Ecto neural progenitor cell (in vitro differentiated cells): ENCODE measurements around the gene CD48.
"Not testable (repeated sequence)": the region's sequence is repeated elsewhere in the genome, so short reads cannot be mapped to it uniquely, and the experiment has no call there.

Experiments
- DNase-seq: peaks from one replicate; pipeline ENCODE4 v3.0.0-alpha.2; 2018; ENCODE audit warnings: low spot score

Gene CD48

GRCh38 chr1:160741612-160742348, 30.2 kb upstream of the CD48 start:
- DNase-seq = no peak

- no peak for DNase-seq
Measured at GRCh38 chr1:160741092-160741501, 29.5 kb upstream of the CD48 start.

- DNase-seq = no peak
Measured at GRCh38 chr1:160740133-160740688, 28.6 kb upstream of the CD48 start.

GRCh38 chr1:160739098-160739511, 27.5 kb upstream of the CD48 start, which contains the start of gene SLAMF7:
SLAMF7 (plus strand) TSS chr1:160739247; CDS start chr1:160739302, 55 bp downstream.
- no peak for DNase-seq

GRCh38 chr1:160738271-160738670, 26.6 kb upstream of the CD48 start:
- DNase-seq = no peak

- no peak for DNase-seq
Measured at GRCh38 chr1:160734301-160734700, 22.7 kb upstream of the CD48 start.

GRCh38 chr1:160733898-160734297, 22.3 kb upstream of the CD48 start:
- no peak for DNase-seq

- no peak for DNase-seq
Measured at GRCh38 chr1:160731990-160732389, 20.4 kb upstream of the CD48 start.

GRCh38 chr1:160731564-160731963, 19.9 kb upstream of the CD48 start:
- not testable (repeated sequence) for DNase-seq

GRCh38 chr1:160727316-160727640, 15.7 kb upstream of the CD48 start:
- no peak for DNase-seq

GRCh38 chr1:160726498-160727315, 15.1 kb upstream of the CD48 start:
- DNase-seq = peak; percentile 66

GRCh38 chr1:160726114-160726497, 14.5 kb upstream of the CD48 start:
- DNase-seq = no peak

GRCh38 chr1:160724465-160725242, 13.0 kb upstream of the CD48 start:
- no peak for DNase-seq

GRCh38 chr1:160723332-160723731, 11.7 kb upstream of the CD48 start:
- no peak for DNase-seq

GRCh38 chr1:160722726-160723125, 11.1 kb upstream of the CD48 start:
- DNase-seq = no peak

GRCh38 chr1:160721473-160721872, 9.9 kb upstream of the CD48 start:
- DNase-seq = no peak

- no peak for DNase-seq
Measured at GRCh38 chr1:160720356-160721085, 8.9 kb upstream of the CD48 start.

- DNase-seq = no peak
Measured at GRCh38 chr1:160718210-160718609, 6.6 kb upstream of the CD48 start.

GRCh38 chr1:160717306-160717705, 5.7 kb upstream of the CD48 start:
- no peak for DNase-seq

GRCh38 chr1:160716013-160716412, 4.4 kb upstream of the CD48 start:
- DNase-seq = no peak

- not testable (repeated sequence) for DNase-seq
Measured at GRCh38 chr1:160714034-160714648, 2.5 kb upstream of the CD48 start.
